ENCODE results near the gene FHIT. TPM values are rescaled to one million over a fixed set of nuclear protein-coding genes. Genes with fewer than 3 reads are reported as not detected.

FHIT gene
- total and polyA plus RNA-seq, 4 donors, result 2.1 to 14.7 (median 6.6) TPM

- Histone ChIP-seq H3K27me3 (ENCODE audit: control insufficient read depth in 4 of 4, insufficient read depth in 4 of 4, low read length in 3 of 4) (no peaks in the 10 kb centered on the region), H3K9me3 (ENCODE audit: control insufficient read depth in 4 of 4, low read length in 3 of 4) (no peaks in the 10 kb centered on the region), H3K27ac (ENCODE audit: low read depth in 1 of 2, low read length in 2 of 2) (no peak overlapping the region), H3K4me1 (ENCODE audit: control insufficient read depth in 4 of 4, insufficient read depth in 4 of 4, low read length in 3 of 4) (no peaks in the 10 kb centered on the region), H3K9ac (ENCODE audit: low read depth in 1 of 2, low read length in 2 of 2) (no peak overlapping the region), H3K4me3 (ENCODE audit: low read depth in 1 of 3, low read length in 3 of 3) (no peak overlapping the region), H3K36me3 (ENCODE audit: control insufficient read depth in 4 of 4, insufficient read depth in 3 of 4, low read depth in 1 of 4, low read length in 3 of 4) (no peaks in the 10 kb centered on the region)
- 89% methylated on average over 6 of the region's 6 CpGs for WGBS
- no peak for DNase-seq (ENCODE audit: low spot score)
- TF ChIP-seq EGR1 (IDR thresholded peaks at IDR 0.05; ENCODE audit: low read depth in 2 of 2), result no peak
- no peak for TF ChIP-seq ZBTB33 (IDR thresholded peaks at IDR 0.05)
- TF ChIP-seq YY1 (IDR thresholded peaks at IDR 0.05), result no peak
- TF ChIP-seq REST (IDR thresholded peaks at IDR 0.05), result no peak
- no peak for TF ChIP-seq RAD21 (IDR thresholded peaks at IDR 0.05)
- no peak for TF ChIP-seq HNF4A (conservative IDR thresholded peaks at IDR 0.05)
- TF ChIP-seq HNF4G (IDR thresholded peaks at IDR 0.05), result no peak
- no peak for TF ChIP-seq GABPA (IDR thresholded peaks at IDR 0.05 in 1 of 2, conservative IDR thresholded peaks at IDR 0.05 in 1 of 2)
- TF ChIP-seq TAF1 (conservative IDR thresholded peaks at IDR 0.05), result no peak
- no peak for TF ChIP-seq MAX (IDR thresholded peaks at IDR 0.05)
- TF ChIP-seq CTCF (IDR thresholded peaks at IDR 0.05; ENCODE audit: low read depth, low read length, missing input control), result no peak
- TF ChIP-seq JUND (IDR thresholded peaks at IDR 0.05), result no peak
- no peak for TF ChIP-seq SP1 (IDR thresholded peaks at IDR 0.05)
- no peak for TF ChIP-seq ATF3 (IDR thresholded peaks at IDR 0.05)
- TF ChIP-seq NR2F2 (IDR thresholded peaks at IDR 0.05), result no peak
- no peak for TF ChIP-seq RXRA (IDR thresholded peaks at IDR 0.05)
- no peak for TF ChIP-seq FOXA2 (IDR thresholded peaks at IDR 0.05)
These were observed 1280.9 kb downstream of the FHIT start for GRCh38 chr3:59970376-59970775.

Measured in liver (tissue), 9 donors.